ENCODE results near the gene STXBP4. TPM values are rescaled to one million over a fixed set of nuclear protein-coding genes. Genes with fewer than 3 reads are reported as not detected.

The STXBP4 gene
- total and polyA plus RNA-seq, 4 donors, result 5.1 to 22.8 (median 13.7) TPM

GRCh38 chr17:55186937-55187770 is 218.6 kb downstream of the STXBP4 start:
- H3K27me3 ChIP-seq (ENCODE audit: control insufficient read depth, insufficient read depth, low read length), result no peaks in the 10 kb centered on the region
- H3K4me3 ChIP-seq (ENCODE audit: low read depth, low read length), result no peak overlapping the region
- no peaks in the 10 kb centered on the region for H3K4me1 ChIP-seq (ENCODE audit: control insufficient read depth, insufficient read depth, low read length)
- DNase-seq (ENCODE audit: low read depth in 4 of 6, low spot score in 6 of 6), result peak in 2 of 6 donors; percentile 21 to 40
- no peaks in the 10 kb centered on the region for H3K36me3 ChIP-seq (ENCODE audit: control insufficient read depth, insufficient read depth, low read length)
- no peak overlapping the region for H3K27ac ChIP-seq (ENCODE audit: low read depth, low read length)
- H3K9me3 ChIP-seq (ENCODE audit: control insufficient read depth, insufficient read depth, low read length), result no peaks in the 10 kb centered on the region
- 44% methylated on average over 5 of the region's 8 CpGs for WGBS (ENCODE audit: insufficient coverage)

GRCh38 chr17:55190748-55191147 is 222.2 kb downstream of the STXBP4 start:
- Histone ChIP-seq H3K27me3 (ENCODE audit: control insufficient read depth, insufficient read depth, low read length) (no peaks in the 10 kb centered on the region), H3K4me1 (ENCODE audit: control insufficient read depth, insufficient read depth, low read length) (no peaks in the 10 kb centered on the region), H3K4me3 (ENCODE audit: low read depth, low read length) (no peak overlapping the region), H3K36me3 (ENCODE audit: control insufficient read depth, insufficient read depth, low read length) (no peaks in the 10 kb centered on the region), H3K9me3 (ENCODE audit: control insufficient read depth, insufficient read depth, low read length) (no peaks in the 10 kb centered on the region), H3K27ac (ENCODE audit: low read depth, low read length) (no peak overlapping the region)
- no CpG with 5 or more reads among the region's 2 CpGs for WGBS (ENCODE audit: insufficient coverage)
- no peak for DNase-seq (ENCODE audit: low read depth in 4 of 6, low spot score in 6 of 6)

- peak in 2 of 6 donors; percentile 15 to 73 for DNase-seq (ENCODE audit: low read depth in 4 of 6, low spot score in 6 of 6)
- H3K27me3 ChIP-seq (ENCODE audit: control insufficient read depth, insufficient read depth, low read length), result no peaks in the 10 kb centered on the region
- no peaks in the 10 kb centered on the region for H3K4me1 ChIP-seq (ENCODE audit: control insufficient read depth, insufficient read depth, low read length)
- H3K36me3 ChIP-seq (ENCODE audit: control insufficient read depth, insufficient read depth, low read length), result no peaks in the 10 kb centered on the region
- WGBS (ENCODE audit: insufficient coverage), result 60% methylated on average over 1 of the region's 2 CpGs
- no peaks in the 10 kb centered on the region for H3K9me3 ChIP-seq (ENCODE audit: control insufficient read depth, insufficient read depth, low read length)
- H3K27ac ChIP-seq (ENCODE audit: low read depth, low read length), result no peak overlapping the region
- no peak overlapping the region for H3K4me3 ChIP-seq (ENCODE audit: low read depth, low read length)
Measured at GRCh38 chr17:55198690-55199370, 230.3 kb downstream of the STXBP4 start.

GRCh38 chr17:55200904-55201303 is 232.3 kb downstream of the STXBP4 start:
- no CpG with 5 or more reads among the region's 2 CpGs for WGBS (ENCODE audit: insufficient coverage)
- Histone ChIP-seq H3K36me3 (ENCODE audit: control insufficient read depth, insufficient read depth, low read length) (no peaks in the 10 kb centered on the region), H3K27ac (ENCODE audit: low read depth, low read length) (no peak overlapping the region)

GRCh38 chr17:55201308-55201932 is 232.9 kb downstream of the STXBP4 start:
- 0% methylated on average over 1 of the region's 5 CpGs for WGBS (ENCODE audit: insufficient coverage)
- Histone ChIP-seq H3K27me3 (ENCODE audit: control insufficient read depth, insufficient read depth, low read length) (no peaks in the 10 kb centered on the region), H3K36me3 (ENCODE audit: control insufficient read depth, insufficient read depth, low read length) (no peaks in the 10 kb centered on the region), H3K9me3 (ENCODE audit: control insufficient read depth, insufficient read depth, low read length) (no peaks in the 10 kb centered on the region), H3K4me1 (ENCODE audit: control insufficient read depth, insufficient read depth, low read length) (no peaks in the 10 kb centered on the region), H3K27ac (ENCODE audit: low read depth, low read length) (no peak overlapping the region), H3K4me3 (ENCODE audit: low read depth, low read length) (no peak overlapping the region)
- DNase-seq (ENCODE audit: low read depth in 4 of 6, low spot score in 6 of 6), result peak in 2 of 6 donors; percentile 44 to 76

More at GRCh38 chr17:55200904-55201303, 232.3 kb downstream of the STXBP4 start:
- H3K9me3 ChIP-seq (ENCODE audit: control insufficient read depth, insufficient read depth, low read length), result no peaks in the 10 kb centered on the region
- H3K4me1 ChIP-seq (ENCODE audit: control insufficient read depth, insufficient read depth, low read length), result no peaks in the 10 kb centered on the region
- H3K4me3 ChIP-seq (ENCODE audit: low read depth, low read length), result no peak overlapping the region
- peak in 2 of 6 donors; percentile 55 to 87 for DNase-seq (ENCODE audit: low read depth in 4 of 6, low spot score in 6 of 6)
- no peaks in the 10 kb centered on the region for H3K27me3 ChIP-seq (ENCODE audit: control insufficient read depth, insufficient read depth, low read length)

- peak in 1 of 6 donors; percentile 16 for DNase-seq (ENCODE audit: low read depth in 4 of 6, low spot score in 6 of 6)
- Histone ChIP-seq H3K9me3 (ENCODE audit: control insufficient read depth, insufficient read depth, low read length) (no peaks in the 10 kb centered on the region), H3K36me3 (ENCODE audit: control insufficient read depth, insufficient read depth, low read length) (no peaks in the 10 kb centered on the region), H3K27me3 (ENCODE audit: control insufficient read depth, insufficient read depth, low read length) (no peaks in the 10 kb centered on the region), H3K27ac (ENCODE audit: low read depth, low read length) (no peak overlapping the region), H3K4me3 (ENCODE audit: low read depth, low read length) (no peak overlapping the region), H3K4me1 (ENCODE audit: control insufficient read depth, insufficient read depth, low read length) (no peaks in the 10 kb centered on the region)
- WGBS (ENCODE audit: insufficient coverage), result no CpG with 5 or more reads among the region's 2 CpGs
Measured at GRCh38 chr17:55202896-55203295, 234.3 kb downstream of the STXBP4 start.

GRCh38 chr17:55208078-55208812 is 239.7 kb downstream of the STXBP4 start:
- WGBS (ENCODE audit: insufficient coverage), result 86% methylated on average over 1 of the region's 3 CpGs
- no peak for DNase-seq (ENCODE audit: low read depth in 4 of 6, low spot score in 6 of 6)

GRCh38 chr17:55210292-55210691 is 241.7 kb downstream of the STXBP4 start:
- DNase-seq (ENCODE audit: low read depth in 4 of 6, low spot score in 6 of 6), result peak in 2 of 6 donors; percentile 64 to 86
- Histone ChIP-seq H3K27ac (ENCODE audit: low read depth, low read length) (no peak overlapping the region), H3K4me3 (ENCODE audit: low read depth, low read length) (no peak overlapping the region), H3K4me1 (ENCODE audit: control insufficient read depth, insufficient read depth, low read length) (no peaks in the 10 kb centered on the region), H3K36me3 (ENCODE audit: control insufficient read depth, insufficient read depth, low read length) (no peaks in the 10 kb centered on the region), H3K27me3 (ENCODE audit: control insufficient read depth, insufficient read depth, low read length) (no peaks in the 10 kb centered on the region), H3K9me3 (ENCODE audit: control insufficient read depth, insufficient read depth, low read length) (no peaks in the 10 kb centered on the region)
- WGBS (ENCODE audit: insufficient coverage), result 40% methylated on average over 1 of the region's 1 CpG

More at GRCh38 chr17:55208078-55208812, 239.7 kb downstream of the STXBP4 start:
- Histone ChIP-seq H3K9me3 (ENCODE audit: control insufficient read depth, insufficient read depth, low read length) (no peaks in the 10 kb centered on the region), H3K4me3 (ENCODE audit: low read depth, low read length) (no peak overlapping the region), H3K36me3 (ENCODE audit: control insufficient read depth, insufficient read depth, low read length) (no peaks in the 10 kb centered on the region), H3K27ac (ENCODE audit: low read depth, low read length) (no peak overlapping the region), H3K4me1 (ENCODE audit: control insufficient read depth, insufficient read depth, low read length) (no peaks in the 10 kb centered on the region), H3K27me3 (ENCODE audit: control insufficient read depth, insufficient read depth, low read length) (no peaks in the 10 kb centered on the region)

- H3K27ac ChIP-seq (ENCODE audit: low read depth, low read length), result no peak overlapping the region
- WGBS (ENCODE audit: insufficient coverage), result 89% methylated on average over 3 of the region's 5 CpGs
- H3K36me3 ChIP-seq (ENCODE audit: control insufficient read depth, insufficient read depth, low read length), result no peaks in the 10 kb centered on the region
- no peaks in the 10 kb centered on the region for H3K27me3 ChIP-seq (ENCODE audit: control insufficient read depth, insufficient read depth, low read length)
- no peak overlapping the region for H3K4me3 ChIP-seq (ENCODE audit: low read depth, low read length)
- DNase-seq (ENCODE audit: low read depth in 4 of 6, low spot score in 6 of 6), result no peak
- peaks cover 1% of the 10 kb centered on the region for H3K9me3 ChIP-seq (ENCODE audit: control insufficient read depth, insufficient read depth, low read length)
- H3K4me1 ChIP-seq (ENCODE audit: control insufficient read depth, insufficient read depth, low read length), result no peaks in the 10 kb centered on the region
Measured at GRCh38 chr17:55212880-55213279, 244.3 kb downstream of the STXBP4 start.
